GM12878 (cell line): ENCODE data around the gene ARPC5L. TPM values are rescaled to one million over a fixed set of nuclear protein-coding genes. Genes with fewer than 3 reads are reported as not detected.

Experiments used
- CHD4 ChIP-seq: fragments of 200-600 bp; sonication (generic); IDR thresholded peaks from 2 replicates; pipeline ENCODE4 v1.6.1; 2016; ENCODE audit warnings: mild to moderate bottlenecking
- CREM ChIP-seq: IDR thresholded peaks from 2 replicates; pipeline ENCODE4 v1.6.1; 2014; ENCODE audit warnings: antibody characterized with exemption, low read depth
- FOS ChIP-seq: IDR thresholded peaks from 3 replicates; pipeline ENCODE4 v1.6.1; 2011; ENCODE audit warnings: borderline replicate concordance; ENCODE audit not compliant: insufficient read length; ENCODE audit errors: extremely low read depth
- IRF4 ChIP-seq: IDR thresholded peaks from 2 replicates; pipeline ENCODE4 v1.6.1; 2011; ENCODE audit warnings: low read depth, low read length
- MEF2A ChIP-seq: IDR thresholded peaks from 2 replicates; pipeline ENCODE4 v1.6.1; 2011; ENCODE audit warnings: low read depth, mild to moderate bottlenecking, low read length, moderate library complexity; ENCODE audit not compliant: insufficient read depth
- MEF2B ChIP-seq: fragments of 450-650 bp; IDR thresholded peaks from 2 replicates; pipeline ENCODE4 v1.6.1; 2018; ENCODE audit warnings: mild to moderate bottlenecking, moderate library complexity; ENCODE audit not compliant: partially characterized antibody, poor library complexity, severe bottlenecking
- MTA3 ChIP-seq: IDR thresholded peaks from 2 replicates; pipeline ENCODE4 v1.6.1; 2012; ENCODE audit warnings: low read length, inconsistent platforms, borderline replicate concordance
- MXI1 ChIP-seq: fragments of 150-350 bp; IDR thresholded peaks from 2 replicates; pipeline ENCODE4 v1.6.1; 2011; ENCODE audit warnings: low read depth, mild to moderate bottlenecking, inconsistent platforms, low read length, improper control_type of control experiment
- NFYB ChIP-seq: IDR thresholded peaks from 2 replicates; pipeline ENCODE4 v1.6.1; 2011; ENCODE audit warnings: low read depth, mild to moderate bottlenecking, low read length, improper control_type of control experiment, moderate library complexity; ENCODE audit not compliant: insufficient read depth
- PAX8 ChIP-seq: fragments of 450-650 bp; IDR thresholded peaks from 2 replicates; pipeline ENCODE4 v1.6.1; 2017; ENCODE audit warnings: mild to moderate bottlenecking, moderate library complexity
- PML ChIP-seq: IDR thresholded peaks from 2 replicates; pipeline ENCODE4 v1.6.1; 2012; ENCODE audit warnings: low read length, inconsistent platforms
- POLR2AphosphoS2 ChIP-seq: IDR thresholded peaks from 2 replicates; pipeline ENCODE4 v1.6.1; 2011; ENCODE audit warnings: low read depth, mild to moderate bottlenecking, low read length, improper control_type of control experiment, moderate library complexity
- POU2F2 ChIP-seq: IDR thresholded peaks from 3 replicates; pipeline ENCODE4 v1.6.1; 2011; ENCODE audit warnings: low read depth, mild to moderate bottlenecking, low read length, borderline replicate concordance
- RAD51 ChIP-seq: fragments of 450-650 bp; IDR thresholded peaks from 2 replicates; pipeline ENCODE4 v1.6.1; 2016; ENCODE audit warnings: moderate library complexity, mild to moderate bottlenecking, inconsistent platforms
- RFX5 ChIP-seq: IDR thresholded peaks from 2 replicates; pipeline ENCODE4 v1.6.1; 2011; ENCODE audit warnings: low read depth, low read length, improper control_type of control experiment
- SMARCA5 ChIP-seq: fragments of 450-650 bp; IDR thresholded peaks from 2 replicates; pipeline ENCODE4 v1.6.1; 2017; ENCODE audit warnings: mild to moderate bottlenecking
- SPI1 ChIP-seq: IDR thresholded peaks from 2 replicates; pipeline ENCODE4 v1.6.1; 2011; ENCODE audit warnings: low read depth, mild to moderate bottlenecking, low read length, moderate library complexity, borderline replicate concordance; ENCODE audit not compliant: insufficient read depth
- SREBF2 ChIP-seq: IDR thresholded peaks from 2 replicates; pipeline ENCODE4 v1.6.1; 2012; ENCODE audit warnings: mild to moderate bottlenecking, low read length
- STAT3 ChIP-seq: IDR thresholded peaks from 2 replicates; pipeline ENCODE4 v1.6.1; 2011; ENCODE audit warnings: low read depth, low read length, improper control_type of control experiment
- YBX1 ChIP-seq: fragments of 450-650 bp; IDR thresholded peaks from 2 replicates; pipeline ENCODE4 v1.6.1; 2016; ENCODE audit warnings: antibody characterized with exemption
- polyA plus RNA-seq, 11 experiments: library from polyadenylated mRNA; depleted of rRNA in 4 of 11; unstranded in 6 of 11; stranded (reverse) in 5 of 11; fragments of >200 nt; fragmentation: Nextera tagmentation in 4 of 11; fragmentation: Illumina TruSeq in 1 of 11; extraction: Ambion mirVana in 4 of 11; extraction: Trizol in 1 of 11; gene quantifications; 1 replicate in 1 of 11; 2 replicates in 10 of 11; pipeline versions ENCODE4 v1.2.1 to v1.2.3, GENCODE V29; 2011 to 2016; ENCODE audit warnings: inconsistent platforms in 2 of 11, missing spikeins in 2 of 11, low read depth in 1 of 11
- total RNA-seq, 4 experiments: library from RNA; depleted of rRNA in 3 of 4; stranded (reverse); fragments of >200 nt in 3 of 4; fragmentation: Illumina TruSeq in 1 of 4; extraction: Trizol in 1 of 4; gene quantifications; 2 replicates each; pipeline versions ENCODE4 v1.2.1 to v1.2.3, GENCODE V29; 2013 to 2021
- TF ChIP-seq, protein P1 (sequence below): IDR thresholded peaks from 2 replicates; pipeline ENCODE4 v1.6.1; 2011; ENCODE audit warnings: borderline replicate concordance, low read depth, mild to moderate bottlenecking, moderate library complexity, low read length; ENCODE audit not compliant: insufficient read depth, poor library complexity, severe bottlenecking
- TF ChIP-seq, protein P2 (sequence below): IDR thresholded peaks from 2 replicates; pipeline ENCODE4 v1.6.1; 2011; ENCODE audit warnings: low read depth, mild to moderate bottlenecking, low read length, moderate library complexity, borderline replicate concordance; ENCODE audit errors: extremely low read depth
- TF ChIP-seq, protein P3 (sequence below): fragments of 450-650 bp; IDR thresholded peaks from 2 replicates; pipeline ENCODE4 v1.6.1; 2017; ENCODE audit warnings: low read depth, mild to moderate bottlenecking, moderate library complexity
- TF ChIP-seq, protein P4 (sequence below): fragments of 450-650 bp; formaldehyde crosslinking; IDR thresholded peaks from 2 replicates; pipeline ENCODE4 v1.4.0; 2020; ENCODE audit warnings: mild to moderate bottlenecking, moderate library complexity
- TF ChIP-seq, protein P5 (sequence below): IDR thresholded peaks from 2 replicates; pipeline ENCODE4 v1.6.1; 2012; ENCODE audit warnings: low read depth, low read length, improper control_type of control experiment

The ARPC5L gene
- total and polyA plus RNA-seq, 10 of the 15 experiments (the other 5 are each of a cell fraction or from before 2014, with no cell fraction given): 42.3 to 207 (median 104) TPM

DNA sequence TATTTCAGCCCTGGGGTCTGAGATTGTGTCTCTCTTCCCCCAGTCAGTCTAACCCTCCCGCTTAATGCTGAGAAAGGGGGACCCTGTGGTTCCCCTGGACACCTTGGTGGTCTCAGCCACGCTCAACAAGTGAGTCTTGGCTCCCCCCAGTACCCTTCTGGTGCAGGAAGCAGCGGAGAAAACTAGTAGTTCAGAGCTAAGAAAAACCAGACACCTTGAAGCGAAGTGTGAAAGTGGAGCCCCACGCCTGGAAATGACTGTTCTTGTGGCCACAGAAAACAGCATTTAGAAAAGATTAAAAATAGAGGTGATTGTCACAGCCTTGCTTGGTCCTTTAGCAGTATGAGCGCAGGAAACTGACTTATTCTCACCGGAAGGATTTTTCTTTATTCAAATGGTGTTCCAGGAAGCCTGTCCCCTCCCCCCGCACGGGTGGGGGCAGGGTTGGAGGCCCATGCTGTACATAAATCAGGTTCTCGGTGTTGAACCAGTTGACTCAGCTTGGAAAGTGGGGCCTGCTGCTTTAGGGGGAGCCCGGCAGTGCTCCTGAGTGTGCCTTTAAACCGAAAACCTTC lies 8.1 kb downstream of the ARPC5L start (continued):
- TF ChIP-seq, protein P1, sequence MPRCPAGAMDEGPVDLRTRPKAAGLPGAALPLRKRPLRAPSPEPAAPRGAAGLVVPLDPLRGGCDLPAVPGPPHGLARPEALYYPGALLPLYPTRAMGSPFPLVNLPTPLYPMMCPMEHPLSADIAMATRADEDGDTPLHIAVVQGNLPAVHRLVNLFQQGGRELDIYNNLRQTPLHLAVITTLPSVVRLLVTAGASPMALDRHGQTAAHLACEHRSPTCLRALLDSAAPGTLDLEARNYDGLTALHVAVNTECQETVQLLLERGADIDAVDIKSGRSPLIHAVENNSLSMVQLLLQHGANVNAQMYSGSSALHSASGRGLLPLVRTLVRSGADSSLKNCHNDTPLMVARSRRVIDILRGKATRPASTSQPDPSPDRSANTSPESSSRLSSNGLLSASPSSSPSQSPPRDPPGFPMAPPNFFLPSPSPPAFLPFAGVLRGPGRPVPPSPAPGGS: no peak
- TF ChIP-seq SMARCA5 (no peak), FOS (no peak), IRF4 (peak; percentile 62; the same call in 1 of the 2 replicates), MEF2A (peak; percentile 91), CREM (peak; percentile 84), MTA3 (no peak), CHD4 (no peak), YBX1 (no peak), POU2F2 (peak; percentile 91), MXI1 (peak; percentile 80; the same call in 1 of the 2 replicates), RFX5 (no peak), RAD51 (no peak), STAT3 (peak; percentile 86; the same call in 1 of the 2 replicates), PML (no peak), SPI1 (no peak), NFYB (no peak), POLR2AphosphoS2 (0 out of 2 replicates have a peak, but pooled peaks have one; percentile 7), PAX8 (no peak), MEF2B (peak; percentile 44), SREBF2 (no peak)
- TF ChIP-seq, protein P2, sequence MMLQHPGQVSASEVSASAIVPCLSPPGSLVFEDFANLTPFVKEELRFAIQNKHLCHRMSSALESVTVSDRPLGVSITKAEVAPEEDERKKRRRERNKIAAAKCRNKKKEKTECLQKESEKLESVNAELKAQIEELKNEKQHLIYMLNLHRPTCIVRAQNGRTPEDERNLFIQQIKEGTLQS: no peak
- TF ChIP-seq, protein P3, sequence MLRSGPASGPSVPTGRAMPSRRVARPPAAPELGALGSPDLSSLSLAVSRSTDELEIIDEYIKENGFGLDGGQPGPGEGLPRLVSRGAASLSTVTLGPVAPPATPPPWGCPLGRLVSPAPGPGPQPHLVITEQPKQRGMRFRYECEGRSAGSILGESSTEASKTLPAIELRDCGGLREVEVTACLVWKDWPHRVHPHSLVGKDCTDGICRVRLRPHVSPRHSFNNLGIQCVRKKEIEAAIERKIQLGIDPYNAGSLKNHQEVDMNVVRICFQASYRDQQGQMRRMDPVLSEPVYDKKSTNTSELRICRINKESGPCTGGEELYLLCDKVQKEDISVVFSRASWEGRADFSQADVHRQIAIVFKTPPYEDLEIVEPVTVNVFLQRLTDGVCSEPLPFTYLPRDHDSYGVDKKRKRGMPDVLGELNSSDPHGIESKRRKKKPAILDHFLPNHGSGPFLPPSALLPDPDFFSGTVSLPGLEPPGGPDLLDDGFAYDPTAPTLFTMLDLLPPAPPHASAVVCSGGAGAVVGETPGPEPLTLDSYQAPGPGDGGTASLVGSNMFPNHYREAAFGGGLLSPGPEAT: no peak; the same call in 1 of the 2 replicates
- TF ChIP-seq, protein P4, sequence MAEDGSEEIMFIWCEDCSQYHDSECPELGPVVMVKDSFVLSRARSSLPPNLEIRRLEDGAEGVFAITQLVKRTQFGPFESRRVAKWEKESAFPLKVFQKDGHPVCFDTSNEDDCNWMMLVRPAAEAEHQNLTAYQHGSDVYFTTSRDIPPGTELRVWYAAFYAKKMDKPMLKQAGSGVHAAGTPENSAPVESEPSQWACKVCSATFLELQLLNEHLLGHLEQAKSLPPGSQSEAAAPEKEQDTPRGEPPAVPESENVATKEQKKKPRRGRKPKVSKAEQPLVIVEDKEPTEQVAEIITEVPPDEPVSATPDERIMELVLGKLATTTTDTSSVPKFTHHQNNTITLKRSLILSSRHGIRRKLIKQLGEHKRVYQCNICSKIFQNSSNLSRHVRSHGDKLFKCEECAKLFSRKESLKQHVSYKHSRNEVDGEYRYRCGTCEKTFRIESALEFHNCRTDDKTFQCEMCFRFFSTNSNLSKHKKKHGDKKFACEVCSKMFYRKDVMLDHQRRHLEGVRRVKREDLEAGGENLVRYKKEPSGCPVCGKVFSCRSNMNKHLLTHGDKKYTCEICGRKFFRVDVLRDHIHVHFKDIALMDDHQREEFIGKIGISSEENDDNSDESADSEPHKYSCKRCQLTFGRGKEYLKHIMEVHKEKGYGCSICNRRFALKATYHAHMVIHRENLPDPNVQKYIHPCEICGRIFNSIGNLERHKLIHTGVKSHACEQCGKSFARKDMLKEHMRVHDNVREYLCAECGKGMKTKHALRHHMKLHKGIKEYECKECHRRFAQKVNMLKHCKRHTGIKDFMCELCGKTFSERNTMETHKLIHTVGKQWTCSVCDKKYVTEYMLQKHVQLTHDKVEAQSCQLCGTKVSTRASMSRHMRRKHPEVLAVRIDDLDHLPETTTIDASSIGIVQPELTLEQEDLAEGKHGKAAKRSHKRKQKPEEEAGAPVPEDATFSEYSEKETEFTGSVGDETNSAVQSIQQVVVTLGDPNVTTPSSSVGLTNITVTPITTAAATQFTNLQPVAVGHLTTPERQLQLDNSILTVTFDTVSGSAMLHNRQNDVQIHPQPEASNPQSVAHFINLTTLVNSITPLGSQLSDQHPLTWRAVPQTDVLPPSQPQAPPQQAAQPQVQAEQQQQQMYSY (CRISPR knock-in tag): no peak
- TF ChIP-seq, protein P5, sequence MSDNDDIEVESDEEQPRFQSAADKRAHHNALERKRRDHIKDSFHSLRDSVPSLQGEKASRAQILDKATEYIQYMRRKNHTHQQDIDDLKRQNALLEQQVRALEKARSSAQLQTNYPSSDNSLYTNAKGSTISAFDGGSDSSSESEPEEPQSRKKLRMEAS: no peak; the same call in 1 of the 2 replicates
